Vagina (tissue), 2 donors: ENCODE data around the gene PFKFB4. TPM values are rescaled to one million over a fixed set of nuclear protein-coding genes. Genes with fewer than 3 reads are reported as not detected.
A peak's percentile ranks its signal among the peaks of the same experiment; 100 is the strongest.

Source experiments
- DNase-seq, 2 donors: peaks; one replicate each; pipeline ENCODE4 v3.0.0-alpha.2; 2017; ENCODE audit errors: extremely low spot score in 2 of 2
- H3K27ac ChIP-seq: fragments of 200-600 bp; sonication (generic); one replicate; pipeline ENCODE4 v1.5.1; 2019
- H3K27me3 ChIP-seq: fragments of 200-600 bp; sonication (generic); one replicate; pipeline ENCODE4 v1.5.1; 2019
- H3K36me3 ChIP-seq, 2 donors: fragments of 200-600 bp; sonication (generic); one replicate each; pipeline ENCODE4 v1.5.1; 2017 to 2019
- H3K4me1 ChIP-seq: fragments of 200-600 bp; sonication (generic); one replicate; pipeline ENCODE4 v1.5.1; 2019
- H3K4me3 ChIP-seq, 2 donors: fragments of 200-600 bp; sonication (generic); 1 replicate in 1 of 2; 2 replicates in 1 of 2; pipeline ENCODE4 v1.5.1; 2016 to 2019
- H3K9me3 ChIP-seq: fragments of 200-600 bp; sonication (generic); one replicate; pipeline ENCODE4 v1.5.1; 2019
- CTCF ChIP-seq, 3 experiments: fragments of 450-650 bp in 2 of 3; fragments of 200-600 bp in 1 of 3; sonication (generic) in 1 of 3; IDR thresholded peaks; one replicate each; pipeline ENCODE4 v1.5.1; 2017 to 2019; ENCODE audit warnings: antibody characterized with exemption in 3 of 3, mild to moderate bottlenecking in 2 of 3, moderate library complexity in 2 of 3
- POLR2A ChIP-seq, 2 donors: fragments of 450-650 bp; IDR thresholded peaks; one replicate each; pipeline ENCODE4 v1.6.1; 2017; ENCODE audit warnings: antibody characterized with exemption in 2 of 2, mild to moderate bottlenecking in 2 of 2, moderate library complexity in 2 of 2
- POLR2AphosphoS5 ChIP-seq, 2 donors: sonication (generic); formaldehyde crosslinking; IDR thresholded peaks; one replicate each; pipeline ENCODE4 v1.9.0; 2017; ENCODE audit warnings: antibody characterized with exemption in 2 of 2, mild to moderate bottlenecking in 2 of 2, low read depth in 1 of 2; ENCODE audit not compliant: insufficient read depth in 1 of 2
- intact Hi-C: fragments of 100-400 bp; cut with DNase I; formaldehyde crosslinking; loops from one replicate; pipeline ENCODE4 v1.15.1; 2023
- total RNA-seq: library from RNA; depleted of rRNA; stranded (reverse); fragments of >200 nt; gene quantifications from one replicate; pipeline ENCODE4 v1.2.3, GENCODE V29; 2016

The PFKFB4 gene
- total RNA-seq, 1 donor from 2014 or later = 7.4 TPM

DNA sequence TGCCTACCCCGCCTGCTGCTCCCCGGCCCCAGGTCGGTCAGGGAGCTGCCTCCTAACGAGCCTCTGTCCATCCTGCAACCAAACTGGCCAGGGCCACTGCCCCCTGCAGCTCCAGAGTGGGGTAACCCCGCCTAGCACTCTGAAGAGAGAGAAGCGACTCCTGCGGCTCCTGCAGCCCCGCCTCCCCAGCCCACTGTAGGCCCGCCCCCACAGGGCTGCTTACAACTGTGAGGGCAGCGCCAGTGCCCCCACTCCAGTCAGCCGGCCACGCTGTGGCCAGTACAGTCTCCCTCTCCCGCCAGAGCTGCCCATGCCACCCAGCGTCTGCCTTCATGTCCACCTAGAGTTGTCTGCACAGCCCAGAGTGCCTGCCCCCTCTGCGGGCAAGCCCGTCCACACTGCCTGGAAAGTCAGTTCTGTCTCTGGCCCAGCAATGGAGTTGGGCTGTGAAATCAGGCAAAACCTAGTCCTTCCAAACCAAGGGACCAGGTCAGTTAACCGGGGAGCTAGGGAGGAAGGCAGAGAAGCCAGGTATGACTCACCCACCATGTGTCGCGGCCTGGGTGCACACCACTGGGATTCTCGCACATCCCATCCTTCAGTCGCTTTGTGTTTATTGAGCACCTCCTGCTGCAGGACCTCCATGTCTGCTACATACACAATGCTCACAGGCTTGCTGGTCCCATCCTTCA lies 4.6 kb upstream of the PFKFB4 start:
- peak overlapping the region; percentile 74 for H3K27ac ChIP-seq
- no peaks in the 10 kb centered on the region for H3K36me3 ChIP-seq
- peak overlapping the region; percentile 25 to 45 for H3K4me3 ChIP-seq
- H3K4me1 ChIP-seq = peaks cover 46% of the 10 kb centered on the region
- H3K27me3 ChIP-seq = no peaks in the 10 kb centered on the region
- DNase-seq = no peak
- no peaks in the 10 kb centered on the region for H3K9me3 ChIP-seq
- TF ChIP-seq POLR2AphosphoS5 (IDR thresholded peaks at IDR 0.05; ENCODE audit: insufficient read depth in 1 of 2, low read depth in 1 of 2) = peak in 1 of 2 donors; percentile 35
- TF ChIP-seq CTCF (IDR thresholded peaks at IDR 0.05) = peak in 1 of 3 experiments; percentile 13
- no peak for TF ChIP-seq POLR2A (IDR thresholded peaks at IDR 0.05)
- intact Hi-C loops = no loop called here

DNA sequence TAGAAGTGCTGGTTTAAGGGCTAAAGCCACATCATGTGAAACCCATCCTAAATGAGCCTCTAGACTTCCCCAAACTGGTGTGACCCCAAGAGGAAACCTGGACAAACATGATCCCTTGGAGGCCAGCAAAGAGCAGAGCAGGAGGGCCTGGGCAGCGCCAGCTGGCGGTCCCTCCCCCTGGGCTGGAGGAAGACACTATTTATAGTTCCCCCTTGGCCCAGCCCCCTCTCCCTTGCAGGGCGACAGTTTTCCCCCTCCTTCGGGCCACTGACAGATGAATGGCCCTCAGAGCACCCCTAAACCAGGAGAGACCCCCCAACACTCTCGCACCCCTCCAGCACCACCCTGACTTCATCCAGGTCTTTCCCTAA lies 4.0 kb upstream of the PFKFB4 start:
- no peak for DNase-seq
- no peak for TF ChIP-seq POLR2AphosphoS5 (IDR thresholded peaks at IDR 0.05; ENCODE audit: insufficient read depth in 1 of 2, low read depth in 1 of 2)
- no peak for TF ChIP-seq CTCF (IDR thresholded peaks at IDR 0.05)
- TF ChIP-seq POLR2A (IDR thresholded peaks at IDR 0.05) = no peak
- Histone ChIP-seq H3K4me3 (peak overlapping the region; percentile 25 to 45), H3K36me3 (no peaks in the 10 kb centered on the region), H3K27me3 (no peaks in the 10 kb centered on the region), H3K4me1 (peaks cover 47% of the 10 kb centered on the region), H3K27ac (peak overlapping the region; percentile 74), H3K9me3 (no peaks in the 10 kb centered on the region)
- intact Hi-C loops = no loop called here

GRCh38 chr3:48558493-48559134 lies 2.0 kb upstream of the PFKFB4 start:
- no peaks in the 10 kb centered on the region for H3K9me3 ChIP-seq
- H3K4me1 ChIP-seq = peaks cover 47% of the 10 kb centered on the region
- no peaks in the 10 kb centered on the region for H3K27me3 ChIP-seq
- DNase-seq = no peak
- H3K4me3 ChIP-seq = no peak overlapping the region
- TF ChIP-seq CTCF (IDR thresholded peaks at IDR 0.05) = no peak
- no peak for TF ChIP-seq POLR2A (IDR thresholded peaks at IDR 0.05)
- TF ChIP-seq POLR2AphosphoS5 (IDR thresholded peaks at IDR 0.05; ENCODE audit: insufficient read depth in 1 of 2, low read depth in 1 of 2) = no peak
- H3K36me3 ChIP-seq = no peaks in the 10 kb centered on the region
- H3K27ac ChIP-seq = peak overlapping the region; percentile 1
- intact Hi-C loops = loop anchor here (10.0 kb wide), 1 partner anchor 294 kb away; no protein-coding TSS in a partner anchor

- no peaks in the 10 kb centered on the region for H3K36me3 ChIP-seq
- H3K27me3 ChIP-seq = no peaks in the 10 kb centered on the region
- no peak for DNase-seq
- H3K4me1 ChIP-seq = peaks cover 47% of the 10 kb centered on the region
- no peaks in the 10 kb centered on the region for H3K9me3 ChIP-seq
- H3K27ac ChIP-seq = peak overlapping the region; percentile 83
- peak overlapping the region; percentile 58 to 60 for H3K4me3 ChIP-seq
- intact Hi-C loops = loop anchor here (10.0 kb wide), 1 partner anchor 291 kb away; no protein-coding TSS in a partner anchor
- no peak for TF ChIP-seq POLR2AphosphoS5 (IDR thresholded peaks at IDR 0.05; ENCODE audit: insufficient read depth in 1 of 2, low read depth in 1 of 2)
- peak in 1 of 2 donors; percentile 17 for TF ChIP-seq POLR2A (IDR thresholded peaks at IDR 0.05)
- no peak for TF ChIP-seq CTCF (IDR thresholded peaks at IDR 0.05)
Measured at GRCh38 chr3:48555949-48556795, 431 bp downstream of the PFKFB4 start.
